H1 (cell line): ENCODE measurements around the gene EEF1AKMT2. TPM values are rescaled to one million over a fixed set of nuclear protein-coding genes. Genes with fewer than 3 reads are reported as not detected.

Experiments
- CTCF ChIA-PET: fragments of 300-600 bp; sonication (Branson Sonifier 250); formaldehyde crosslinking; loops from one replicate; lab custom pipeline; 2021; ENCODE audit not compliant: partially characterized antibody; lab: Charles Lee
- POLR2A ChIA-PET: fragments of 300-600 bp; sonication (Branson Sonifier 250); formaldehyde crosslinking; loops from one replicate; lab custom pipeline; 2021; ENCODE audit warnings: inconsistent platforms; ENCODE audit not compliant: partially characterized antibody; lab: Charles Lee
- DNase-seq, 2 experiments: peaks; one replicate each; pipeline versions ENCODE4 v3.0.0 to v3.0.0-alpha.2; 2010 to 2022; ENCODE audit warnings: low spot score in 2 of 2, low read depth in 1 of 2, mixed read lengths in 1 of 2
- FAIRE-seq: peaks from 2 replicates; lab custom pipeline; 2011; peaks lifted over from hg19 to GRCh38; lab: Jason Lieb, UNC
- H2AFZ ChIP-seq: 2 replicates; pipeline ENCODE4 v1.8.1; 2012; ENCODE audit warnings: low read length, inconsistent platforms
- H2AK5ac ChIP-seq: 2 replicates; pipeline ENCODE4 v1.6.1; 2013; ENCODE audit warnings: low read depth, low read length
- H2BK120ac ChIP-seq: replicated peaks from 2 replicates; pipeline ENCODE3; 2013; ENCODE audit warnings: low read depth, low read length, inconsistent platforms
- H2BK12ac ChIP-seq: 2 replicates; pipeline ENCODE4 v1.6.1; 2013; ENCODE audit warnings: low read depth, low read length
- H2BK15ac ChIP-seq: 2 replicates; pipeline ENCODE4 v1.6.1; 2013; ENCODE audit warnings: low read length
- H2BK20ac ChIP-seq: 2 replicates; pipeline ENCODE4 v1.6.1; 2013; ENCODE audit warnings: low read length
- H2BK5ac ChIP-seq: 2 replicates; pipeline ENCODE4 v1.6.1; 2013; ENCODE audit warnings: low read depth, low read length
- H3K14ac ChIP-seq: 2 replicates; pipeline ENCODE4 v1.6.1; 2013; ENCODE audit warnings: inconsistent platforms; ENCODE audit not compliant: insufficient read length
- H3K18ac ChIP-seq: 2 replicates; pipeline ENCODE4 v1.6.1; 2013; ENCODE audit warnings: low read length; ENCODE audit errors: extremely low read depth
- H3K23ac ChIP-seq: 2 replicates; pipeline ENCODE4 v1.6.1; 2013; ENCODE audit warnings: inconsistent platforms; ENCODE audit not compliant: insufficient read length
- H3K23me2 ChIP-seq: 2 replicates; pipeline ENCODE4 v1.6.1; 2013; ENCODE audit warnings: low read depth, low read length
- H3K27ac ChIP-seq: 2 replicates; pipeline ENCODE4 v1.6.1; 2011; ENCODE audit warnings: low read depth, low read length, inconsistent platforms
- H3K27me3 ChIP-seq, 4 experiments: replicated peaks in 1 of 4; 1 replicate in 1 of 4; 2 replicates in 3 of 4; pipeline versions ENCODE4 v1.6.1 to v1.8.1; 2011 to 2013; ENCODE audit warnings: low read length in 3 of 4, mild to moderate bottlenecking in 3 of 4, inconsistent platforms in 2 of 4, mixed read lengths in 2 of 4, moderate library complexity in 1 of 4; ENCODE audit not compliant: control insufficient read depth in 3 of 4, insufficient read depth in 3 of 4; ENCODE audit errors: extremely low read depth in 1 of 4
- H3K36me3 ChIP-seq, 4 experiments: 2 replicates each; pipeline versions ENCODE4 v1.6.1 to v1.8.1; 2011 to 2013; ENCODE audit warnings: mild to moderate bottlenecking in 4 of 4, low read length in 3 of 4, moderate library complexity in 2 of 4, control low read depth in 1 of 4, inconsistent platforms in 1 of 4; ENCODE audit not compliant: insufficient read depth in 4 of 4, control insufficient read depth in 2 of 4
- H3K4ac ChIP-seq: replicated peaks from 2 replicates; pipeline ENCODE3; 2013; ENCODE audit warnings: low read length, low read depth, mixed read lengths, inconsistent platforms; ENCODE audit not compliant: insufficient read length
- H3K4me1 ChIP-seq, 4 experiments: replicated peaks in 1 of 4; 1 replicate in 1 of 4; 2 replicates in 3 of 4; pipeline versions ENCODE4 v1.6.1 to v1.8.1; 2011 to 2013; ENCODE audit warnings: low read length in 3 of 4, inconsistent platforms in 2 of 4, mixed read lengths in 1 of 4; ENCODE audit not compliant: insufficient read depth in 4 of 4, control insufficient read depth in 3 of 4
- H3K4me2 ChIP-seq, 2 experiments: 2 replicates each; pipeline versions ENCODE4 v1.6.1 to v1.8.1; 2011 to 2013; ENCODE audit warnings: low read depth in 2 of 2, low read length in 2 of 2, control low read depth in 1 of 2, inconsistent platforms in 1 of 2, mild to moderate bottlenecking in 1 of 2; ENCODE audit not compliant: insufficient read depth in 1 of 2
- H3K4me3 ChIP-seq, 4 experiments: fragments of 200-600, 300-600 bp in 1 of 4; sonication (generic), shearing (Covaris generic), sonication (Bioruptor Twin) in 1 of 4; 2 replicates each; pipeline versions ENCODE4 v1.5.1 to v1.8.1; 2011 to 2016; ENCODE audit warnings: low read length in 4 of 4, low read depth in 3 of 4, control low read depth in 2 of 4, inconsistent platforms in 2 of 4, mild to moderate bottlenecking in 2 of 4, mixed read lengths in 1 of 4, moderate library complexity in 1 of 4; ENCODE audit not compliant: insufficient read depth in 2 of 4; ENCODE audit errors: extremely low read depth in 1 of 4
- H3K56ac ChIP-seq: replicated peaks from 2 replicates; pipeline ENCODE3; 2013; ENCODE audit warnings: low read depth, mild to moderate bottlenecking, mixed read lengths, low read length, inconsistent platforms; ENCODE audit not compliant: insufficient read length
- H3K79me1 ChIP-seq: 2 replicates; pipeline ENCODE4 v1.6.1; 2013; ENCODE audit warnings: low read depth, low read length, control low read depth
- H3K79me2 ChIP-seq, 2 experiments: 2 replicates each; pipeline versions ENCODE4 v1.6.1 to v1.8.1; 2012 to 2013; ENCODE audit warnings: low read length in 2 of 2, mild to moderate bottlenecking in 2 of 2, inconsistent platforms in 1 of 2; ENCODE audit not compliant: insufficient read depth in 2 of 2, control insufficient read depth in 1 of 2
- H3K9ac ChIP-seq, 4 experiments: replicated peaks in 1 of 4; 1 replicate in 1 of 4; 2 replicates in 3 of 4; pipeline versions ENCODE4 v1.6.1 to v1.8.1; 2011 to 2013; ENCODE audit warnings: low read depth in 3 of 4, low read length in 3 of 4, control low read depth in 2 of 4, mild to moderate bottlenecking in 2 of 4, moderate library complexity in 2 of 4, inconsistent platforms in 1 of 4; ENCODE audit errors: extremely low read depth in 1 of 4
- H3K9me3 ChIP-seq, 2 experiments: 2 replicates each; pipeline versions ENCODE4 v1.6.1 to v1.8.1; 2012 to 2013; ENCODE audit warnings: mild to moderate bottlenecking in 2 of 2, moderate library complexity in 2 of 2, control low read depth in 1 of 2, inconsistent platforms in 1 of 2, low read depth in 1 of 2, low read length in 1 of 2, mixed read lengths in 1 of 2; ENCODE audit not compliant: insufficient read depth in 2 of 2
- H4K20me1 ChIP-seq, 2 experiments: replicated peaks in 1 of 2; 2 replicates each; pipeline versions ENCODE3 to v1.8.1; 2011 to 2013; ENCODE audit warnings: inconsistent platforms in 2 of 2, low read length in 2 of 2, mild to moderate bottlenecking in 1 of 2; ENCODE audit not compliant: insufficient read depth in 2 of 2, control insufficient read depth in 1 of 2
- H4K5ac ChIP-seq: 2 replicates; pipeline ENCODE4 v1.6.1; 2013; ENCODE audit warnings: low read length, low read depth, mixed read lengths, inconsistent platforms; ENCODE audit not compliant: insufficient read length
- H4K8ac ChIP-seq: 2 replicates; pipeline ENCODE4 v1.8.0; 2013; ENCODE audit warnings: mild to moderate bottlenecking, moderate library complexity, low read length, inconsistent platforms; ENCODE audit not compliant: insufficient read depth; ENCODE audit errors: extremely low read depth
- H4K91ac ChIP-seq: replicated peaks from 2 replicates; pipeline ENCODE3; 2013; ENCODE audit warnings: low read length, mixed read lengths, inconsistent platforms; ENCODE audit not compliant: insufficient read length
- CBX5 ChIP-seq: fragments of 300-800, 300-1000 bp; sonication (generic); IDR thresholded peaks from 2 replicates; pipeline ENCODE4 v1.7.1; 2016; ENCODE audit warnings: antibody characterized with exemption, low read length, low read depth
- HDAC2 ChIP-seq, 2 experiments: fragments of 300-600 bp in 1 of 2; sonication (generic) in 1 of 2; IDR thresholded peaks; 2 replicates each; pipeline ENCODE4 v1.6.1; 2011 to 2012; ENCODE audit warnings: low read depth in 2 of 2, low read length in 2 of 2, mild to moderate bottlenecking in 2 of 2, moderate library complexity in 2 of 2, borderline replicate concordance in 1 of 2, inconsistent platforms in 1 of 2
- JUN ChIP-seq: IDR thresholded peaks from 2 replicates; pipeline ENCODE4 v1.6.1; 2011; ENCODE audit warnings: low read depth, mild to moderate bottlenecking, improper control_type of control experiment, low read length
- KDM5A ChIP-seq: fragments of 200-600 bp; IDR thresholded peaks from 2 replicates; pipeline ENCODE4 v1.7.1; 2012; ENCODE audit warnings: mild to moderate bottlenecking, low read length, inconsistent platforms, mixed read lengths
- MAFK ChIP-seq: IDR thresholded peaks from 2 replicates; pipeline ENCODE4 v1.6.1; 2012; ENCODE audit warnings: low read depth, mild to moderate bottlenecking, improper control_type of control experiment, low read length
- RAD21 ChIP-seq, 2 experiments: IDR thresholded peaks in 1 of 2; conservative IDR thresholded peaks in 1 of 2; 2 replicates each; pipeline ENCODE4 v1.6.1; 2011; ENCODE audit warnings: low read depth in 2 of 2, low read length in 2 of 2, improper control_type of control experiment in 1 of 2, inconsistent platforms in 1 of 2, mild to moderate bottlenecking in 1 of 2, moderate library complexity in 1 of 2
- RFX5 ChIP-seq: IDR thresholded peaks from 2 replicates; pipeline ENCODE4 v1.6.1; 2011; ENCODE audit warnings: low read depth, low read length, improper control_type of control experiment, borderline replicate concordance
- SAP30 ChIP-seq: fragments of 300-600 bp; sonication (generic); IDR thresholded peaks from 2 replicates; pipeline ENCODE4 v1.7.1; 2012; ENCODE audit warnings: low read length, moderate library complexity, mild to moderate bottlenecking, inconsistent platforms; ENCODE audit not compliant: insufficient read depth, insufficient replicate concordance
- SIRT6 ChIP-seq: IDR thresholded peaks from one replicate; pipeline ENCODE4 v1.7.1; 2012; ENCODE audit warnings: low read length, inconsistent platforms
- SP1 ChIP-seq: IDR thresholded peaks from 2 replicates; pipeline ENCODE4 v1.6.1; 2011; ENCODE audit warnings: low read depth, low read length
- TBP ChIP-seq: IDR thresholded peaks from 2 replicates; pipeline ENCODE4 v1.6.1; 2011; ENCODE audit warnings: low read depth, low read length, improper control_type of control experiment
- TCF12 ChIP-seq: IDR thresholded peaks from 2 replicates; pipeline ENCODE4 v1.6.1; 2011; ENCODE audit warnings: low read depth, mild to moderate bottlenecking, low read length
- WGBS, 2 experiments: shearing (Covaris generic) in 1 of 2; methylation state at CpG; one replicate each; pipeline versions ENCODE4 v1.1.6 to v1.1.7; 2013 to 2015; ENCODE audit warnings: low lambda C conversion rate in 2 of 2, mixed read lengths in 2 of 2, inconsistent platforms in 1 of 2, low coverage in 1 of 2, missing lambda C conversion rate in 1 of 2; ENCODE audit not compliant: insufficient replicate concordance in 2 of 2, insufficient coverage in 1 of 2, insufficient read length in 1 of 2; ENCODE audit errors: extremely low coverage in 1 of 2, missing lambda C conversion rate in 1 of 2; 5-methylcytosine and 5-hydroxymethylcytosine counted together
- polyA plus RNA-seq, 7 experiments: library from polyadenylated mRNA; depleted of rRNA in 3 of 7; stranded (reverse) in 5 of 7; unstranded in 2 of 7; fragments of >200 nt in 5 of 7; fragments of 200-250 nt in 2 of 7; gene quantifications; 1 replicate in 5 of 7; 2 replicates in 1 of 7; 4 replicates in 1 of 7; pipeline versions ENCODE4 v1.2.1 to v1.2.3, GENCODE V29; 2011 to 2013; ENCODE audit warnings: missing spikeins in 2 of 7, mixed read lengths in 2 of 7
- total RNA-seq: library from RNA; stranded (reverse); fragmentation: NEBNext Ultra II Directional; extraction: Animal tissue kit (Norgen Biotek cat#: 25700); gene quantifications from 2 replicates; pipeline ENCODE4 v1.2.1, GENCODE V29; 2021

The EEF1AKMT2 gene
- total and polyA plus RNA-seq, 2 of the 8 experiments (the other 6 are each of a cell fraction or from before 2014, with no cell fraction given) = 9.8 to 26.8 TPM

DNA sequence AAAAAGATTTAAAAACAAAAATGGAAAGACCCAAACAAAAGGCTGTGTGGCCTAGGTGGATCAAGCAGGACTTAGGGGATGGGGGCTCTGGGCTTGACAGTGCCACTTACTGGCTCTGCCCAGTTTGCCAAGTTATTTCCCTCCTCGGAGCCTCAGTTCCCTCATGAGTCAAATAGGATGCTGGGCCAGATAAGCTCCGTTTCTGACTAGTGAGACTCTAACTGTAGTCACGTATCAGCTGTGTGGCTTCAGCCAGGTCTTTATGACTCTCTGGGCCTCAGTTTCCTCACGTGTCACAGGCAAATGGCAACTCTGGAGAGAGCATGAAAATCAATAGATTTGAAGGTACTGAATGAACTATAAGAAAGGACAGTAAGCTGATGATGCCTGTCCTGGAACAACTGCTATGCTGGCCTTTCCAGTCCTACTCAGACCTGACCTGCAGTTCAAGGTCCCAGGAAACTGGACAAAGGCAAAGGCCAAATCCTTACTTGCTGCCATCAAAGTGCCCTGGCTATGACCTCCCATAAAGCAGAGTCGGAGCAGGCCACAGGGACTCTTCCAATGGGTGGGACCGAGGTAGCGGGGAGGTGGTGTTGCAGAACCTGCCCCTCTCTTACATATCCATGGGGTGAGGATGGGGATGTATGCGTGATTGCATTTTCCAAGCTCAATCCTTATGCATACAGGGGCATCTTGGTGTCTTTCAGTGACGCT lies 74.5 kb downstream of the EEF1AKMT2 start:
- Histone ChIP-seq H4K5ac (no peak overlapping the region), H2BK120ac (no peak overlapping the region), H4K8ac (no peak overlapping the region), H2BK12ac (no peak overlapping the region), H3K79me1 (peaks cover 6% of the 10 kb centered on the region), H3K23me2 (no peaks in the 10 kb centered on the region), H2AK5ac (no peak overlapping the region; the same call in 1 of the 2 replicates), H3K4ac (no peak overlapping the region), H3K23ac (no peak overlapping the region), H3K14ac (no peak overlapping the region), H3K9me3 (no peaks in the 10 kb centered on the region), H3K4me2 (no peak overlapping the region), H2BK5ac (no peak overlapping the region), H3K18ac (no peak overlapping the region), H4K20me1 (peaks cover 2 to 7% of the 10 kb centered on the region in 2 experiments), H3K4me3 (no peak overlapping the region), H2BK20ac (no peak overlapping the region), H3K27me3 (no peaks in the 10 kb centered on the region), H3K9ac (no peak overlapping the region; a peak in 1 of 7 replicates), H3K79me2 (no peaks in the 10 kb centered on the region), H3K27ac (no peak overlapping the region), H3K56ac (no peak overlapping the region), H3K4me1 (peaks cover 0 to 1% (median 0%) of the 10 kb centered on the region in 4 experiments; a peak in 2 of 7 replicates), H2BK15ac (no peak overlapping the region), H2AFZ (no peak overlapping the region), H3K36me3 (no peaks in the 10 kb centered on the region), H4K91ac (no peak overlapping the region)
- CTCF ChIA-PET = interaction anchor here (0.8 to 4.5 kb wide), 17 partner anchors 8 to 651 kb away, joined by 3 to 31 read pairs (median 5); no protein-coding TSS in a partner anchor
- POLR2A ChIA-PET = interaction anchor here (0.6 to 0.9 kb wide), 2 partner anchors 68 to 99 kb away, joined by 3 read pairs; no protein-coding TSS in a partner anchor
- DNase-seq (no peak), FAIRE-seq (no peak)
- 87% methylated on average over 9 of the region's 9 CpGs; no CpG with 5 or more reads in 1 of the 2 experiments for WGBS, 2 experiments
- TF ChIP-seq HDAC2 (IDR thresholded peaks at IDR 0.05; ENCODE audit: borderline replicate concordance in 1 of 2, low read depth in 2 of 2, low read length in 2 of 2) (no peak), SP1 (no peak), SIRT6 (no peak), KDM5A (no peak), RFX5 (no peak), MAFK (no peak), TCF12 (no peak), JUN (no peak), CBX5 (no peak), TBP (no peak), RAD21 (IDR thresholded peaks at IDR 0.05 in 1 of 2, conservative IDR thresholded peaks at IDR 0.05 in 1 of 2; ENCODE audit: low read depth in 2 of 2, low read length in 2 of 2) (no peak), SAP30 (no peak)
